ENCODE results near the gene NUP210L.

Gene NUP210L

GRCh38 chr1:154171223-154171583, 16.3 kb upstream of the NUP210L start:
- TF ChIP-seq CTCF (IDR thresholded peaks at IDR 0.05; ENCODE audit: control insufficient read depth, extremely low read depth, insufficient read depth) = no peak

GRCh38 chr1:154170547-154171222, 15.8 kb upstream of the NUP210L start:
- no peak for DNase-seq (ENCODE audit: low read depth)
- no peak overlapping the region for H3K4me3 ChIP-seq (ENCODE audit: low read depth, low read length)
- no peak for TF ChIP-seq CTCF (IDR thresholded peaks at IDR 0.05; ENCODE audit: control insufficient read depth, extremely low read depth, insufficient read depth)

More at GRCh38 chr1:154171223-154171583, 16.3 kb upstream of the NUP210L start:
- DNase-seq (ENCODE audit: low read depth) = no peak
- H3K4me3 ChIP-seq (ENCODE audit: low read depth, low read length) = no peak overlapping the region

DNA sequence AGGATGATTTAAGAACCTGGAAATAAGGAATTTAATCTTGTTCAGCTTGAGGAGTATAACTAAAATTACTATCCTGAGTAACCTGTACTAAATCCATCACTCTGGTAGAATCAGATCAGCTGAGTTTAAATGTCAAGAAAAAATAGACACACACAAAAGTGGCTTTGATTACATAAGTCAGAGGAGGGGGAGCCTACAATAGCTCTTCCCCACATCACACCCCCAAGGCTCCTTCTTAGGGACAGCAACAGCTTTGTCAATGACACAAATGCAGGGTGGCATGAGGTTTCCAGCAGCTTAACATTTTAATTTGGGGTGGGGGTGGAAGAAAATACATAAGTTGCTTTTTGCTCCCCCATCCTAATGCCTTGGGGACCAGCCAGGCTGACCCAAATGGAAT, 12.6 kb upstream of the NUP210L start:
- H3K4me3 ChIP-seq (ENCODE audit: low read depth, low read length) = no peak overlapping the region
- DNase-seq (ENCODE audit: low read depth) = no peak
- TF ChIP-seq CTCF (IDR thresholded peaks at IDR 0.05; ENCODE audit: control insufficient read depth, extremely low read depth, insufficient read depth) = no peak

- DNase-seq (ENCODE audit: low read depth) = no peak
- no peak for TF ChIP-seq CTCF (IDR thresholded peaks at IDR 0.05; ENCODE audit: control insufficient read depth, extremely low read depth, insufficient read depth)
- no peak overlapping the region for H3K4me3 ChIP-seq (ENCODE audit: low read depth, low read length)
Observed at GRCh38 chr1:154166207-154166606, 11.3 kb upstream of the NUP210L start.

- no peak for TF ChIP-seq CTCF (IDR thresholded peaks at IDR 0.05; ENCODE audit: control insufficient read depth, extremely low read depth, insufficient read depth)
- H3K4me3 ChIP-seq (ENCODE audit: low read depth, low read length) = no peak overlapping the region
- DNase-seq (ENCODE audit: low read depth) = no peak
Observed at GRCh38 chr1:154159554-154159953, 4.7 kb upstream of the NUP210L start.

- DNase-seq (ENCODE audit: low read depth) = no peak
- H3K4me3 ChIP-seq (ENCODE audit: low read depth, low read length) = no peak overlapping the region
- no peak for TF ChIP-seq CTCF (IDR thresholded peaks at IDR 0.05; ENCODE audit: control insufficient read depth, extremely low read depth, insufficient read depth)
Observed at GRCh38 chr1:154158307-154159125, 3.6 kb upstream of the NUP210L start.

Measured in LNCaP clone FGC (cell line).